ENCODE measurements around the gene RPS6KA2. TPM values are rescaled to one million over a fixed set of nuclear protein-coding genes. Genes with fewer than 3 reads are reported as not detected.

The RPS6KA2 gene
- total and polyA plus RNA-seq, 7 experiments from 2014 or later = 4.5 to 17.1 (median 6.6) TPM

DNA sequence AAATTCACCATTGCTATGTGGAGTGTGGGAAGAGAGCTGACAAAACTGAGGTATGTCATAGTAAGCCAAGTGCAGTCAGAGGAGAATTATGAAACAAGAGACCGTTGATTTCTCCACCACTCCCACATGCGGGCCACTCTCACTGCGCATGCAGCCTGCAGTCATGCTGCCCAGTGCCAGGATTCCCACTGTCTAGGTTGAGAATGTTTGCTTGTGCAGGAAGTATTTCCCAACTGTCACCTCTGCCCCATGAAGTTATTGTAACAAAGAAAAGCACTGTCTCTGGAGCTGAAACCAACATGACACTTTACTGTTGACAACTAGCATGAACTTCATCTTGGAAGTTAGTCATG, 266.0 kb downstream of the RPS6KA2 start:
- Mint-ChIP-seq H3K27me3 (peaks cover 4 to 35% (median 11%) of the 10 kb centered on the region in 5 donors), H3K9me3 (peaks cover 0 to 7% (median 0%) of the 10 kb centered on the region in 11 donors), H3K36me3 (peaks cover 0 to 28% (median 20%) of the 10 kb centered on the region in 5 donors), H3K27ac (no peak overlapping the region), H3K4me1 (no peaks in the 10 kb centered on the region), H3K4me3 (no peak overlapping the region)
- Histone ChIP-seq H3K4me1 (ENCODE audit: control insufficient read depth in 2 of 2, insufficient read depth in 2 of 2, low read length in 2 of 2) (no peaks in the 10 kb centered on the region), H3K9me3 (ENCODE audit: control insufficient read depth in 2 of 3, low read length in 3 of 3) (no peaks in the 10 kb centered on the region), H3K36me3 (ENCODE audit: control insufficient read depth in 2 of 3, insufficient read depth in 3 of 3, low read length in 3 of 3) (peaks cover 0 to 26% (median 0%) of the 10 kb centered on the region in 3 experiments), H3K4me3 (ENCODE audit: low read length) (no peak overlapping the region), H3K27ac (ENCODE audit: low read depth, low read length) (no peak overlapping the region), H3K27me3 (ENCODE audit: control insufficient read depth in 2 of 2, insufficient read depth in 2 of 2, low read length in 2 of 2) (no peaks in the 10 kb centered on the region)
- no peak for ATAC-seq
- intact Hi-C loops (cut with micrococcal nuclease) = no loop called here
- POLR2A ChIA-PET = no interaction called here
- no peak for DNase-seq
- CTCF ChIA-PET = no interaction called here

DNA sequence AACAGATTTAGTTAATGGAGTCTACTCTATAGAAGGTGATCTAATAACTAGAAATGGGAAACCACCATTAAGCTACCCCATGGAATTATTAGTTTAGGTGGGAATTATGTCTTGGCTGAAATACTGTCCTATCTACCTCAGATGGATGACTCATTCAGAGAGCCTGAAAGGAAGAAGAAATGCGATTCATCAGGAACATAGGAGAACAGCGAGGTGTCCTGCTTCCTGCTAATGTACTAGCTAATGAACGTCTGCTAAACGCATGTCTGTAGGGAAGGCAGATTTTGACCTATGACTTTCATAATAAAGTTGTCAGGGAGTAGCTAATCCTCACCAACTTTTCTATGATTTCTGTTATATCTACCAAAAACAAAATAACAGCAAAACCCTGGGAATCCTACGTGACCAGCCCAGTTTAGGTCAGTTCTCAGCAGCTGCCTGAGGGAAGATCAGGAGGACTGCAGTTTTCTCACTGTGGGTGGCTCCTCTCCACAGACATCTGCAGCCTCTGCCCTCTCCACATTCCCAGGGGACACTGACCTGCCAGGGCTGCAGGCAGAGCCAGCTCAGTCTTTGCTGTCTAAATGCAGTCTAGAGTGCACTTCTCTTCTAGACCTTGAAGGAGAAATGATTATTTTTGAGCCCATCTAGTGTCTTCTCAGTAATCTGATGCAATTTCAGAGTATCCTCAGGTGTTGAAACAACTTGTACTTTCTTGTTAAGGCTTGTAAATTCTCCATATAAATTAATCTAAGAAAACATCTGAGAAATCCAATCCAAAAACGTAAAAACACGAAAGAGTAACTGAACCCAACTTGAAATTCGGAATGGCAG, 266.6 kb downstream of the RPS6KA2 start:
- H3K9me3 Mint-ChIP-seq = peaks cover 0 to 7% (median 0%) of the 10 kb centered on the region in 11 donors
- ATAC-seq (no peak), DNase-seq (no peak)
- Histone ChIP-seq H3K4me3 (ENCODE audit: low read length) (no peak overlapping the region), H3K4me1 (ENCODE audit: control insufficient read depth in 2 of 2, insufficient read depth in 2 of 2, low read length in 2 of 2) (no peaks in the 10 kb centered on the region), H3K9me3 (ENCODE audit: control insufficient read depth in 2 of 3, low read length in 3 of 3) (no peaks in the 10 kb centered on the region), H3K27me3 (ENCODE audit: control insufficient read depth in 2 of 2, insufficient read depth in 2 of 2, low read length in 2 of 2) (no peaks in the 10 kb centered on the region), H3K27ac (ENCODE audit: low read depth, low read length) (no peak overlapping the region), H3K36me3 (ENCODE audit: control insufficient read depth in 2 of 3, insufficient read depth in 3 of 3, low read length in 3 of 3) (peaks cover 0 to 21% (median 0%) of the 10 kb centered on the region in 3 experiments)
- ChIA-PET CTCF (interaction anchor here (0.9 kb wide), 1 partner anchor 20 kb away, joined by 3 read pairs; no protein-coding TSS in a partner anchor), POLR2A (no interaction called here)
- no peaks in the 10 kb centered on the region for H3K4me1 Mint-ChIP-seq
- peaks cover 4 to 40% (median 17%) of the 10 kb centered on the region in 5 donors for H3K27me3 Mint-ChIP-seq
- H3K36me3 Mint-ChIP-seq = peaks cover 0 to 22% (median 14%) of the 10 kb centered on the region in 5 donors
- intact Hi-C loops (cut with micrococcal nuclease) = no loop called here
- H3K4me3 Mint-ChIP-seq = no peak overlapping the region
- no peak overlapping the region for H3K27ac Mint-ChIP-seq

Small RNA genes within 50 kb of the gene (microRNA-seq; reads per million reads assigned to microRNA genes)
- not detected for gene MIR1913 (ENCODE audit: borderline microRNAs expressed)

Other genes starting within 250 kb of the RPS6KA2 start
- 10 to 100 TPM; 18.5 to 31.1 (median 26.5) TPM for gene MPC1, start 244.3 kb downstream of the RPS6KA2 start, total RNA-seq
- gene MPC1, start 244.3 kb downstream of the RPS6KA2 start, polyA plus RNA-seq = 10 to 100 TPM; 41.7 to 64.2 TPM
- gene RAMACL, start 40.6 kb downstream of the RPS6KA2 start, total RNA-seq = 1 to 10 TPM in 1 of 5 experiments, under 1 TPM in 4; 0.43 to 1.2 (median 0.78) TPM
- gene RAMACL, start 40.6 kb downstream of the RPS6KA2 start, polyA plus RNA-seq = not detected